AG20443 (cell line): Measurements from ENCODE around the gene TMA16.
A peak's percentile ranks its signal among the peaks of the same experiment; 100 is the strongest.
"Not testable (repeated sequence)": the region's sequence is repeated elsewhere in the genome, so short reads cannot be mapped to it uniquely, and the experiment has no call there.

ENCODE experiments used
- DNase-seq: peaks from one replicate; pipeline ENCODE4 v3.0.0; 2012; ENCODE audit warnings: low spot score, mixed read lengths

The TMA16 gene

DNA sequence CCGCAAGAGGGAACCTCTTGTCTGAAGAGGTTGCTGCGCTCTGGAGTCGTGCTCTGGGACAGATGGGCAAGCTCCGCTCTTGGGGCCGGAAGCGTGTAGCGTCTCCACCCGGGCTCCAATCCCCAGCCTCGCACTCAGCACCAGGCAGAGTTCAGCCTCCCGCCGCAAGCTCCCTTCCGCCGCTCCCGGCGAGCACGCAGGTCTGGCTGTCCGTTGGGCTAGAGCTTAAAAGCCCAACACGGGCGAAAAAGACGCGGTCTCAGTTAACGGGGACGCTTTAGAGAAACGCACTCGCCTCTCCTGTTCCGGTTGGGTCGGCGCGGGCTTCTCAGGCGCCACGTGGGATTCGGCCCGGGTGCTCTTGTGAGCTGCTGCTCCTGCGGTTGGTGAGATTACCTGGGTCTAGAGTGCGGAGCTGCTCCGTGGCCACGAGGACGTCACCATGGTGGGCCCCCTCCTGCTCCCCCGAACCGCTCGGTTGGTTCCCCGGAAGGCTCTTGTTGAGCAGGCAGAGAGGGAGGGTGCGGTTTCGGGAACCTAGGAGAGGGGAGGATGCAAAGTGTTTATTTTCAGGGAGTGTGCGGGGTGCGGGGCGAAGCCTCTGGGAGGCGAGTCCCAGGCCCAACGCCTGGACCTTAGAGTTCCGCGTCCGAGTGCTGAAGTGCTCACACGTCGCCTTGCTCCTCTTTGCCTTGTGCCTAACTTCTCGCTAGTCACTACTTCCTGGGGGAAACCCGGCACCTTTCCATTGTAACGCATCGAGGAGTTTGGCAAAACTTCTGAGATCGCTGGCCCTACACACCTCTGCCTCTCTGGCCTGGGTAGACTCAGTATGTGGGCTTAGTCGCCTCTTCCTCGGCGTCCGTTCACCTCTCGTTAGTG lies at the start of gene TMA16:
Gene TMA16, plus strand, starts transcription at position 331 of the 882 bp plus-strand sequence. Its CDS starts 112 bp downstream, at position 443.
- peak; percentile 97 for DNase-seq

DNA sequence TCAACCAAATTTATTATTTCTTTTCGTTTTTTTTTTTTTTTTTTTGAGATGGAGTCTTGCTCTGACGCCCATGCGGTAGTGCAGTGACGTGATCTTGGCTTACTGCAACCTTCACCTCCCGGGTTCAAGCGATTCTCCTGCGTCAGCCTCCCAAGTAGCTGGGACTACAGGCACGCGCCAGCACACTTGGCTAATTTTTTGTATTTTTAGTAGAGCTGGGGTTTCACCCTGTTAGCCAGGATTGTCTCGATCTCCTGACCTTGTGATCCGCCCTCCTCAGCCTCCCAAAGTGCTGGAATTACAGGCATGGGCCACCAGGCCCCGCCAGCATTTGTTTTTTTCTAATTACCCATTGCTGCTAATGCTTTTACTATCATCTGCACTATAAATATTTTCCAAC lies 47.5 kb upstream of the TMA16 start:
- not testable (repeated sequence) for DNase-seq

DNA sequence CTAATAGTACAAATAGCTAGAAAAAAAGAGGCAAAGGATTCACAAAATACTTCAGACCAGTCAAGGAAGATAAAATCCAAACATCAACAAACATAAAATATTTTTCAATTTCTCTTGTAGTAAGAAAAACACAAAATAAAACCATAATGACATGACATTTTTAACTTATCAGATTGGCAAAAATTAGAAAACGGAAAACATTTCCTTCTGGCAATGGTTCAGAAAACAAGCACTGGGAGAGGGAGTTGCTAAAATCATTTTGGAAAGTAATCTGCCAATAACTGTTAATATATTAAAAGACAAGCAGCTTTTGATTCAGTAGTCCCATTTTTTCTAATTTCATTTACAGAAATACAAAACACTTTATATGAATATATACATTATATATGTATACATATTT lies 47.0 kb upstream of the TMA16 start:
- DNase-seq = no peak

DNA sequence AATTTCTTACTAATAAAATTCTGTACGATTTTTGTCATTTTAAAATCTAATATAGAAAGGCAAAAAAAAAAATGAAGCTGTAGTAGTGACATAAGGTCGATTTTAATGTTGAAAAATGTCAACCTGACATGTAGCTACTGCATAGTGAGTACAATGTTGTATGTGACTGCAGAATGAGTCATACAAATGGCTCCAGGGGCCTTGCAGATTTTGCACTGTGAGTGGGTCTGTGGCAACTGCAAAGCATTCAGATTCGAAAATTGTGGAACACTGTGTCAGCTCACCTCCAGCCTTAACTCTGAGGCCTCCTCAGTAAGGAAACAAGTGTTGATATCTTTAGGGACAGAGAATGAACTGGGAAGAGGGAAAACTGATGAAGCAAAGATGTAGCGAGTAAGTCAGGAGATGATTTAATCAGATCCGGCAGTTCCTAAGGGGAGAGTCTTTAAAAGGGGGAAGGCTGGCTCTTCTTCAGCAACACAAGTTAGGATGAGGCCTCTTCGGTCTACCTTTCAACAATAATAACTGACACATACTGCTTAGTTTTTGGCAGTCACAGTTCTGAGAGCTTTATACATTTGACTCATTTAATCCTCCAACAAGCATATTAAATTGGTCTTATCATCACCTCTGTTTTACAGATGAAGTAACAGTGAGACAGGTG lies 45.8 kb upstream of the TMA16 start:
- peak; percentile 17 for DNase-seq

DNA sequence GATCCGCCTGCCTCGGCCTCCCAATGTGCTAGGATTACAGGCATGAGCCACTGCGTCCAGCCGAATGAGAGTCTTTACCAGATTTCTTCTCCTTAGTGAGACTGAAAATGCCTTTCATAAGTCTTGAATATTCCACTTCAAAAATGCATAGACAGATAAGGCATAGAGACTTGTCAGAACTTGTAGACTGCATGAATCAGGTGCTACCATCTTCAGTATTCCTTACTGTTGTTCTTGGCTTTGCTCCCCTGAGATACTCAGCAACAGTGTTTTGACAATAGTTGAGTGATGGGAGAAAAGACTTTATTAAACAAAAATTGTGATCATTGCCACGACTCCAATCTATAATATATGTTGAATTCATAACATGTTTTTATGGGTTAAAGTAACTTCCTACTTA lies 31.9 kb upstream of the TMA16 start:
- DNase-seq = no peak

DNA sequence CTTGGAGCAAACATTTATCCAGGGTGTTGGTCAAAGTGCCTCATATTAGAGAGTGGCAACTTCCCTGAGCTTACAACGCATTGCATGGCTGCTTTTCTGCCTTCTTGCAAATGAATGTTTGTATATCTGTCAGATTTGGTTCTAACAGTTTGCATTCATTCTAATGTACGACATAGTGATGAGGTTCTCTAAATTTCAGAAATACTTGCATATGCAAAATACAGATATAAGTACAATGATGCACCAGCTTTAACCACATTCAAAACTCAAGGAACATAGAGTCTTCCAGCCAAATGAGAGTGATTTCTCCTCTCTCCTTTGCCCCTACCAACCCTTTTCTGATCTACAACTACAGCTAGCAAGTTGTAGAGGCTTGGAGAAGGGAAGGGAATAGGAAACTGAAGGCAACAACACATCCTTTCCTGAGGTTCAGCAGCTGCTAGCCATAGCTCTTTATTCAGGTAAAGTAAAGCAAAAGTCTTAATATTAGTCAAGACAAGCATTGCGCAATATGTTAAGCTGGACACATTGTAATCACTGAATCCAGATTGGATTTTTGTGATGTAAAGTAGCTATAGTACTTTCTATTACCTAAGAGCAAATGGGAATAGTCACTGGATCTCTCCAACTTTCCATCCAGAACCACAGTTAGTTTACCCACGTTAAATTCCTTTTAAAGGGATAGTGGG lies 27.3 kb upstream of the TMA16 start:
- DNase-seq = no peak

GRCh38 chr4:163470391-163470790 lies 24.1 kb upstream of the TMA16 start:
- DNase-seq = no peak

DNA sequence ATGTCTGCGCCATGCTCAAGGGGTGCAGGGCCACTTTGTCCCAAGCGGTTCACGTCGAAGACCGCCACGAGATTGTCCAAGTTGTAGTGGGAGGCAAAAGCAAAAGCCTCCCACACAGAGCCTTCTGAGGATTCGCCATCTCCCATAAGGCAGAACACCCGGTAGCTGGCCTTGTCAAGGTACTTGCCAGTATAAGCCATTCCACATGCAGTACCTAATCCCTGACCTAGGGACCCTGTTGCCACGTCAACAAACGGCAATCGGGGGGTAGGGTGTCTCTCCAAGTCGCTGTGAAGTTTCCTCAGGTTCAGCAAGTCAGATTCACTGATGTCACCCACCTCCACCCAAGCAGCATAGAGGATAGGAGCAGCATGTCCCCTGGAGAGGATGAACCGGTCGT lies 21.4 kb upstream of the TMA16 start:
- DNase-seq = no peak

- no peak for DNase-seq
Measured at GRCh38 chr4:163473576-163473975, 20.9 kb upstream of the TMA16 start, which contains the start of gene TKTL2. Gene TKTL2 (minus strand): TSS chr4:163473754. CDS start chr4:163473734, 20 bp downstream.

- no peak for DNase-seq
Measured at GRCh38 chr4:163474027-163474426, 20.5 kb upstream of the TMA16 start.

GRCh38 chr4:163476761-163477438 lies 17.6 kb upstream of the TMA16 start:
- no peak for DNase-seq

DNA sequence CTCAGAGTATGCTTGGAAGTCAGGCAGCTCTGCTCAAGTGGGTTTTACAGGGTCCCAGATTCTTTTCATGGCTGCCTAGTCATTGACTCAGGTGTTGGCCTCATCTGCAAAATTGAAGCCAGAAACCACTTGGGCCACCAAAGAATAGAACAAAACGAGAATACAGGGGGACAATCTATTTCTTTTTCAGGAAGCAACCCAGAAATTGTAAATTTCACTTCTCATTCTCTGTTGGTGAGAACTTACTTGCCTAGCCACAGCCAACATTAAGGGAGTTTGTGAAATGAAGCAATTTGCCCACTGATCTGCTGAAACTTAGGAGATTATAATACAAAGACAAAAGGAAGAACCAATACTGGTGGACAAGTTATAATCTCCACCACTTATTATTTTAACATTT lies 12.3 kb upstream of the TMA16 start:
- DNase-seq = no peak

DNA sequence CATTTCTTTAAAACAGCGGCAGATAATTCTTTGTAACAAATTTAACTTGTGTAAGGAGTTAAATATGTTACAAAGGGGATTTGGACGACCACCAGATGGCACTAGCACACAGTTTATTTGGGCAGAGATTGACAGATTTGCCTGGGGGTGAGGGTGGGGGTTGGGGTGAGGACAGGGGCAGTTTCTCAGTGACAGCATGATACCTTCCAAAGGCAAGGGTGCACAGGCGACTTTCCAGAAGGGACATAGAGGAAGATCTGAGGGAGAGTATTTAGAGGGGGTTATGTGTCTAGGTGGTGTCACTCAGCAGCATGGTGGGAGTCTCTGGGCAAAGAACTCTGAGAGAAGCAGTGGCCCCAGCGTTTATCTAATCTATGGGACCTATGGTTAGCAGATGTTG lies 9.6 kb upstream of the TMA16 start:
- DNase-seq = peak; percentile 25

DNA sequence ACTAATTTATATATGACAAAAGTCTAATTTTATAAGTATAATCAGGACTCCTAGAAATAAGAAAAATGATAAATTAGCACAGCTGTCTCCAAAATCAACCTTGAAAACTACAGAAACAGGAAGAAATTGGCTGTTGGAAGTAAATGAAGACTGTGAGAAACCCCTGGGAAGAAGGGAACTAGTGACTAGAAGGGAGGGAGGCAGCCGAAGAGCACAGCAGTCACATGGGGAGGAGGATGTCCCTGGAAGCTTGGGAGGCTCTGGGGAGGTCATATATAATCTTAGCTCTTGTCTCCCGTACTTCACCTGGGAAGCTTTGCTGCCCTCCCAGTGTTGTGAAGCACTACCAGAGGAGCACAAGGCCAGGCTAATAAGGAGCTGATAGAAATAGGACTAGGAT lies 8.9 kb upstream of the TMA16 start:
- no peak for DNase-seq

- no peak for DNase-seq
Measured at GRCh38 chr4:163486321-163486720, 8.2 kb upstream of the TMA16 start.

- DNase-seq = no peak
Measured at GRCh38 chr4:163489929-163490328, 4.6 kb upstream of the TMA16 start.

DNA sequence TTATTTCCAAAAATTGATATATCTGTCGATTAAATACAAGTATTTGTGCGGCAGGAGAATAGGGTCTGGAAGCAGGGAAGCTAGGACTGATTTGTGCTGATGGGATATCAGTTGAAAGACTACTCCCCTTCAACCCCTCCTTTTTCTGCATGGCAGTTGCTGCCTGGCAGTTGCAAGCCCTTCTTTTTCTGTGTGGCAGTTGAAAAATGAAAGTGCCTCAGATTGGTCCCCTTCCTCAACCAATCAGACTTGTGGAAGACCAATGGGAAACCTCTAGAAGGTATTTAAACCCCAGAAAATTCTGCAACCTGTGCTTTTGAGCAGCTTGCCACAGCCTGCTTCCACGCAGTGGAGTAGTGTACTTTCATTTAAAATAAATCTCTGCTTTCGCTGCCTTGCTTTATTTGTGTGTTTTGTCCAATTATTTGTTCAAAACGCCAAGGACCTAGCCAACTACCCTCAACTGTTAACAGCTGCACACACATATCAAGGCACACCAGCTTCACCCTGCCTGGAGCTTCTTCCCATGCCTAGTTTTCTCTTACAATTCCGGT lies 1.5 kb upstream of the TMA16 start:
- DNase-seq = no peak

GRCh38 chr4:163493643-163494359 lies 689 bp upstream of the TMA16 start:
- no peak for DNase-seq

GRCh38 chr4:163495900-163496299 lies 1.4 kb downstream of the TMA16 start:
- DNase-seq = no peak

DNA sequence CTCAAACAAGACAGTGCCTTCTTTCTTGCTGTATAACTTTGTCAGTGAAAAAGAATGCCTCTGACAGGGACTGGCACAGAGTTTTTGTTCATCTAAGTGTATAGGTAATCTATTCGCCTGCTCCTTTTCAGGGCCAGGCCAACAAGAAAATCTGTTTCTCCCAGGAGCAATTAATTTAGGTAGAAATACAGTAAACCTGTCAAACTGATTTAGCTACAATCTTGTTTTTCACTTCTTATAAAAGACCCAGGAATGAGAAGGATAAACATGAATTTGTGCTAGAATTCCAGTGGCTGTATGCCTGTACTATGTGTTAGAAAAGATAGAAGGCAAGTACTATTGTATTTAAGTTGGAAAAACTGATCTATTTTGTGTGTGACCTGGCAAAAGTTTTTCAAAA lies 6.1 kb downstream of the TMA16 start:
- no peak for DNase-seq

DNA sequence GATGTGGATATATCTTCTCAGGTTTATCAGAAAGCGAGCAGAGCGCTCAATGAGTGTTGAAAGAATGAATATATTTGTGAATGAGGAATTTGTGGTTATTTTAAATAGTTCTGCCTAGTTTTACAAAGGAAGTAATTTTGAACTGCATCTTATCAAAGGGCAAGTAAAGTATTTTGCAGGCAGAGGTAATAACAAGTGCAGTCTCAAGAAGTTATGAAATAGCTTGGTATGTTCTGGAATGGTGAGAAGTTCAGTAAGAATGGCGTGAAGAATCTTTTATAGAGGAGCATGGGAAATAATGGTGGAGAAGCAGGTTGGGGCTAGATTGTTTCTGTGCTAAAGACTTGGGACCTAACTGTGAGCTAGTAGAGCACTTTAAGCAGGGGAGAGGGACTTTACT lies 10.9 kb downstream of the TMA16 start:
- DNase-seq = no peak
